ENCODE data around the gene C9orf72.

Gene C9orf72

GRCh38 chr9:27529316-27530278 lies 43.7 kb downstream of the C9orf72 start, which contains the start of gene MOB3B:
TSS of gene MOB3B (minus strand) at chr9:27529814. CDS start at chr9:27455550, 74,264 bp downstream.
- Histone ChIP-seq H3K36me3 (ENCODE audit: low read depth) (peaks cover 9% of the 10 kb centered on the region), H3K4me3 (ENCODE audit: severe bottlenecking) (peak within 1 kb of the TSS; percentile 60), H3K9me3 (ENCODE audit: severe bottlenecking) (no peaks in the 10 kb centered on the region), H3K27me3 (ENCODE audit: insufficient read depth, poor library complexity, severe bottlenecking) (no peaks in the 10 kb centered on the region), H3K27ac (ENCODE audit: poor library complexity, severe bottlenecking) (peak within 1 kb of the TSS; percentile 99), H3K4me1 (ENCODE audit: insufficient read depth, poor library complexity, severe bottlenecking) (peaks cover 50% of the 10 kb centered on the region)
- DNase-seq (ENCODE audit: low spot score): peak; percentile 76
- TF ChIP-seq CTCF (IDR thresholded peaks at IDR 0.05; ENCODE audit: poor library complexity, severe bottlenecking): peak; percentile 96
- ATAC-seq (ENCODE audit: low read depth): peak; percentile 61

- ATAC-seq (ENCODE audit: low read depth): peak; percentile 59
- DNase-seq (ENCODE audit: low spot score): peak; percentile 82
These were observed 44.4 kb downstream of the C9orf72 start for GRCh38 chr9:27528886-27529315.

GRCh38 chr9:27528076-27528885 lies 45.0 kb downstream of the C9orf72 start:
- H3K4me1 ChIP-seq (ENCODE audit: insufficient read depth, poor library complexity, severe bottlenecking): peaks cover 61% of the 10 kb centered on the region
- TF ChIP-seq CTCF (IDR thresholded peaks at IDR 0.05; ENCODE audit: poor library complexity, severe bottlenecking): no peak
- DNase-seq (ENCODE audit: low spot score) (peak; percentile 82), ATAC-seq (ENCODE audit: low read depth) (peak; percentile 69)
- H3K27ac ChIP-seq (ENCODE audit: poor library complexity, severe bottlenecking): peak overlapping the region; percentile 99
- peaks cover 9% of the 10 kb centered on the region for H3K36me3 ChIP-seq (ENCODE audit: low read depth)
- no peaks in the 10 kb centered on the region for H3K9me3 ChIP-seq (ENCODE audit: severe bottlenecking)
- peak overlapping the region; percentile 60 for H3K4me3 ChIP-seq (ENCODE audit: severe bottlenecking)
- no peaks in the 10 kb centered on the region for H3K27me3 ChIP-seq (ENCODE audit: insufficient read depth, poor library complexity, severe bottlenecking)

More at GRCh38 chr9:27528886-27529315, 44.4 kb downstream of the C9orf72 start:
- H3K27me3 ChIP-seq (ENCODE audit: insufficient read depth, poor library complexity, severe bottlenecking): no peaks in the 10 kb centered on the region
- peak overlapping the region; percentile 60 for H3K4me3 ChIP-seq (ENCODE audit: severe bottlenecking)
- no peaks in the 10 kb centered on the region for H3K9me3 ChIP-seq (ENCODE audit: severe bottlenecking)
- peaks cover 56% of the 10 kb centered on the region for H3K4me1 ChIP-seq (ENCODE audit: insufficient read depth, poor library complexity, severe bottlenecking)
- peak overlapping the region; percentile 99 for H3K27ac ChIP-seq (ENCODE audit: poor library complexity, severe bottlenecking)
- peaks cover 9% of the 10 kb centered on the region for H3K36me3 ChIP-seq (ENCODE audit: low read depth)
- no peak for TF ChIP-seq CTCF (IDR thresholded peaks at IDR 0.05; ENCODE audit: poor library complexity, severe bottlenecking)

GRCh38 chr9:27527702-27528075 lies 45.6 kb downstream of the C9orf72 start:
- Histone ChIP-seq H3K36me3 (ENCODE audit: low read depth) (peaks cover 9% of the 10 kb centered on the region), H3K27me3 (ENCODE audit: insufficient read depth, poor library complexity, severe bottlenecking) (no peaks in the 10 kb centered on the region), H3K27ac (ENCODE audit: poor library complexity, severe bottlenecking) (peak overlapping the region; percentile 99), H3K4me3 (ENCODE audit: severe bottlenecking) (peak overlapping the region; percentile 60), H3K4me1 (ENCODE audit: insufficient read depth, poor library complexity, severe bottlenecking) (peaks cover 60% of the 10 kb centered on the region), H3K9me3 (ENCODE audit: severe bottlenecking) (no peaks in the 10 kb centered on the region)
- TF ChIP-seq CTCF (IDR thresholded peaks at IDR 0.05; ENCODE audit: poor library complexity, severe bottlenecking): no peak
- no peak for ATAC-seq (ENCODE audit: low read depth)
- DNase-seq (ENCODE audit: low spot score): no peak

Measured in RWPE2 (cell line).